Panc1 (cell line): Measurements from ENCODE around the gene MRPL27.

ENCODE experiments used
- CTCF ChIP-seq: fragments of 450-650 bp; IDR thresholded peaks from 2 replicates; pipeline ENCODE4 v1.5.1; 2017; ENCODE audit warnings: mild to moderate bottlenecking
- POLR2AphosphoS5 ChIP-seq: IDR thresholded peaks from 2 replicates; pipeline ENCODE4 v1.6.1; 2012; ENCODE audit warnings: mild to moderate bottlenecking, low read depth, low read length, moderate library complexity
- REST ChIP-seq, 2 experiments: IDR thresholded peaks; 2 replicates each; pipeline ENCODE4 v1.6.1; 2011 to 2012; ENCODE audit warnings: low read depth in 2 of 2, control low read depth in 1 of 2, low read length in 1 of 2, mild to moderate bottlenecking in 1 of 2, moderate library complexity in 1 of 2; ENCODE audit not compliant: insufficient read depth in 1 of 2
- SIN3A ChIP-seq: IDR thresholded peaks from 2 replicates; pipeline ENCODE4 v1.6.1; 2012; ENCODE audit warnings: low read depth, mild to moderate bottlenecking, low read length, moderate library complexity, borderline replicate concordance; ENCODE audit not compliant: insufficient read depth
- TCF7L2 ChIP-seq: IDR thresholded peaks from 2 replicates; pipeline ENCODE4 v1.6.1; 2011; ENCODE audit warnings: mild to moderate bottlenecking, low read depth, low read length, inconsistent platforms

GRCh38 chr17:50337956-50338355 is 35.0 kb downstream of the MRPL27 start:
- TF ChIP-seq CTCF, result no peak
- TF ChIP-seq POLR2AphosphoS5, result no peak
- no peak for TF ChIP-seq SIN3A
- TF ChIP-seq TCF7L2, result no peak
- no peak for TF ChIP-seq REST (IDR thresholded peaks at IDR 0.05; ENCODE audit: insufficient read depth in 1 of 2, low read depth in 2 of 2, low read length in 1 of 2)
